ENCODE results near the gene MCFD2.
A peak's percentile ranks its signal among the peaks of the same experiment; 100 is the strongest.

MCFD2 gene

GRCh38 chr2:46939626-46940359 is 24.2 kb upstream of the MCFD2 start:
- no peak for DNase-seq (ENCODE audit: low read depth in 1 of 2, low spot score in 1 of 2)

- DNase-seq (ENCODE audit: low read depth in 1 of 2, low spot score in 1 of 2), result no peak
These were observed 21.9 kb upstream of the MCFD2 start for GRCh38 chr2:46937471-46937901.

GRCh38 chr2:46936566-46936965 is 21.0 kb upstream of the MCFD2 start:
- DNase-seq (ENCODE audit: low read depth in 1 of 2, low spot score in 1 of 2), result no peak

- no peak for DNase-seq (ENCODE audit: low read depth in 1 of 2, low spot score in 1 of 2)
These were observed 19.5 kb upstream of the MCFD2 start for GRCh38 chr2:46935071-46935470.

- no peak for DNase-seq (ENCODE audit: low read depth in 1 of 2, low spot score in 1 of 2)
These were observed 14.0 kb upstream of the MCFD2 start for GRCh38 chr2:46929612-46930011.

- no peak for DNase-seq (ENCODE audit: low read depth in 1 of 2, low spot score in 1 of 2)
These were observed 11.3 kb upstream of the MCFD2 start for GRCh38 chr2:46926863-46927262.

GRCh38 chr2:46925474-46926351 is 10.1 kb upstream of the MCFD2 start:
- no peak for DNase-seq (ENCODE audit: low read depth in 1 of 2, low spot score in 1 of 2)

GRCh38 chr2:46924608-46925007 is 9.0 kb upstream of the MCFD2 start:
- no peak for DNase-seq (ENCODE audit: low read depth in 1 of 2, low spot score in 1 of 2)

- no peak for DNase-seq (ENCODE audit: low read depth in 1 of 2, low spot score in 1 of 2)
These were observed 8.4 kb upstream of the MCFD2 start for GRCh38 chr2:46924038-46924437.

- no peak for DNase-seq (ENCODE audit: low read depth in 1 of 2, low spot score in 1 of 2)
These were observed 7.5 kb upstream of the MCFD2 start for GRCh38 chr2:46923041-46923528.

GRCh38 chr2:46922606-46923005 is 7.0 kb upstream of the MCFD2 start:
- DNase-seq (ENCODE audit: low read depth in 1 of 2, low spot score in 1 of 2), result no peak

- no peak for DNase-seq (ENCODE audit: low read depth in 1 of 2, low spot score in 1 of 2)
These were observed 6.3 kb upstream of the MCFD2 start for GRCh38 chr2:46921676-46922448.

GRCh38 chr2:46917628-46918027 is 2.0 kb upstream of the MCFD2 start:
- no peak for DNase-seq (ENCODE audit: low read depth in 1 of 2, low spot score in 1 of 2)

- peak; percentile 68 to 74 for DNase-seq (ENCODE audit: low read depth in 1 of 2, low spot score in 1 of 2)
These were observed 415 bp upstream of the MCFD2 start for GRCh38 chr2:46915811-46916630.

GRCh38 chr2:46914578-46915230 is 902 bp downstream of the MCFD2 start:
- DNase-seq (ENCODE audit: low read depth in 1 of 2, low spot score in 1 of 2), result no peak

GRCh38 chr2:46913471-46914381 is 1.9 kb downstream of the MCFD2 start:
- no peak for DNase-seq (ENCODE audit: low read depth in 1 of 2, low spot score in 1 of 2)

- DNase-seq (ENCODE audit: low read depth in 1 of 2, low spot score in 1 of 2), result peak in 1 of 2 donors; percentile 36
These were observed 5.7 kb downstream of the MCFD2 start for GRCh38 chr2:46909771-46910419.

- DNase-seq (ENCODE audit: low read depth in 1 of 2, low spot score in 1 of 2), result no peak
These were observed 6.5 kb downstream of the MCFD2 start for GRCh38 chr2:46909150-46909549.
